ENCODE measurements around the gene OCIAD1.
"Not testable (repeated sequence)": the region's sequence is repeated elsewhere in the genome, so short reads cannot be mapped to it uniquely, and the experiment has no call there.

OCIAD1 gene, protein sequence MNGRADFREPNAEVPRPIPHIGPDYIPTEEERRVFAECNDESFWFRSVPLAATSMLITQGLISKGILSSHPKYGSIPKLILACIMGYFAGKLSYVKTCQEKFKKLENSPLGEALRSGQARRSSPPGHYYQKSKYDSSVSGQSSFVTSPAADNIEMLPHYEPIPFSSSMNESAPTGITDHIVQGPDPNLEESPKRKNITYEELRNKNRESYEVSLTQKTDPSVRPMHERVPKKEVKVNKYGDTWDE

DNA sequence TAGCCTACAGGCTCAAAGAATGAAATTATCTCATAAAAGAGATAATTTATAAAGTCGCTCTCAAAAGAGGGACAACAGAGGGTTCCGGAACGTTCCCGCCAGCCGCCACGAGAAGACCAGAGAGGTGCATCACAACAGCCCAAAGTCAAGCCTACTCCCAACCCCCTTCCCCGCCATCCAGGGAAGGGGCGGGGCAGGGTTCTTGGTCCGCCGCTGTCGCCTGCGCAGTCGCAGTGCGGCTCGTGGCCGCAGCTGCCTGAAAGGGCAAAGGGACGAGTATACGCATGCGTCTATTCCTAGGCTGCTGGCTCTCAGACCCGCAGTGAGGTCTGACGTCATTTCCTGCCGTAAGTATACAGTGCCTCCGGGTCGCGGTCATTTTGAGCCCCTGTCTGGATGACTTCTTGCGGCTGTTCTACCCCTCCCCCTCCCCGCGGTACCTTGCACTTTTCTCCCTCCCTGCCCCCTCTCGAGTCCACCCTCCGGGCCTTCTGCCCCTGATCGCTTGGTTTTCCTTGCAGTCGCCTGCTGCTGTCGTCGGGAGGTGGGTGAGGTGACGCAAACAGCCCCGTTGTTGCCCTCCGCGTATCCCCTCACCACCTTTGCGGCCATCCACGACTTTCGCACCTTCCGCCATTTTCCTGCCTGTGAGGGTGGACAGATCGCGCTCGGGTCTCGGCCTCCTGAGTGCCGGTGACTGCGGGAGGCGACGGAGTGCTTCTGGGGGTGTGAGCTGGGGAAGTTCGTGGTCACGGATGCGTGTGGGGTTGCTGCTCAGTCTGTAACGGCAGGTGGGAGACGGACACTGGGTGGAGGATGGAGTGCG is at the start of gene OCIAD1:
TSS of gene OCIAD1 (plus strand) at position 383 of the 826 bp plus-strand sequence. CDS start 1,537 bp downstream, outside the sequence.
- peak; percentile 95 for DNase-seq (ENCODE audit: low read depth, low spot score)

DNA sequence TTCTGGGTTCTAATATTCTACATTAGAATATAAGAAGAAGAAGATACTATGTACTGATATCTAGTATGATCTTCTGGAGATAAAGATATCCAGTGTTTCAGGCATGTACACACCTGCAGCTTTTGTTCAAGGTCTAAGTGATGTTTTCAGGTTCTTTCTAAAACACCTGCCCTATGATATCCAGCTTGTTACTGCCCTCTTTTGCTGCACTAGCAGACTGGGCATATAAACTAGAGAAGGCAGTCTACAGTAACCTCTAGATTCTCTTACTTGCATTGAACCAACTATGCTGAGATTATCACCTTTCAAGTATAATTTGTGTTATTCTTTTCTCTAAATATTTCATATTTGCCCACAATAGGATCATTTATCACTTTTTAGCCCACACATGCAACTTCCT is 48.9 kb upstream of the OCIAD1 start:
- DNase-seq (ENCODE audit: low read depth, low spot score): no peak

DNA sequence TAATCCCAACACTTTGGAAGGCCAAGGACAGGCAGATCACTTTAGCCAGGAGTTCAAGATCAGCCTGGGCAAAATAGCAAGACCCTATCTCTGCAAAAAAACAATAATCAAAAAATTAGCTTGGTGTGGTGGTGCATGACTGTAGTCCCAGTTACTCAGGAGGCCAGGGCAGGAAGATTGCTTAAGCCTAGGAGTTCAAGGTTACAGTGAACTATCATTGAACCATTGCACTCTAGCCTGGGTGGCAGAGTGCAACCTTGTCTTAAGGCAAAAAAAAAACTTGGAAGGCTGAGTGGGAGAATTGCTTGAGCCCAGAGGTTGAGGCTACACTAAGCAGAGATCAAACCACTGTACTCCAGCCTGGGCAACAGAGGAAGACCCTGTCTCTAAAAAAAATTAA is 45.6 kb upstream of the OCIAD1 start:
- DNase-seq (ENCODE audit: low read depth, low spot score): no peak

DNA sequence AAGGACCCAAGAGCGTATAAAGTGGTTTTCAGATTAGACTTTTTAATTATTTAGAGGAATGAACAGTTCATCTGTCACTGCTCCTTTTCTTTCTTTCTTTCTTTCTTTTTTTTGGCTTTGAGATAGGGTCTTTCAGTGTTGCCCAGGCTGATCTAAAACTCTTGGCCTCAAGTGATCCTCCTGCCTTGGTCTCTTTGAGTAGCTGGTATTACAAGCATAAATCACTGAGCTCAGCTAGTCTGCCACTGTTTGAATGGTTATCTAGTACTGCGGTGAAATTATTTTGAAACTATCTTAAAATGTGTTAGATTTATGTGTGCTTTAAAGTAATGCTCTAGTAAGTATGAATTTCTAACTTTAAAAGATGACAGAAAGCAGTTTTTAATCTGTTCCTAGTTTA is 44.3 kb upstream of the OCIAD1 start:
- DNase-seq (ENCODE audit: low read depth, low spot score): no peak

DNA sequence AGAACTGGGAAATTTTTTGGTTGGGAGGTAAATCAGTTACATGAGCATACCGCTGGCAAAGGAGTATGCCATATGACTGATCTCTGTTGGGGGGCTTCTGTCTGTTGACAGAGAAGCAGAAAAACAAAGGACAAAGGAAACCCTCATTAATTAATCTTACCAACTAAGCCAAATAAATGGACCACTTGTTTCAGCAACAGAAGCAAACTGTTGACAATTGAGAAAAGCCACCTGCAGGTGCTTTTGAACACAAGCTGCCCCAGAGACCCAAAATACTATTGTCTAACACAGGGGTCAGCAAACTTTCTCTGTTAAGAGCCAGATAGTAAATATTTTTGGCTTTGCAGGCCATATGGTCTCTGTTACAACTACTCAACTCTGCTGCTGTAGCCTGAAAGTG is 43.8 kb upstream of the OCIAD1 start:
- no peak for DNase-seq (ENCODE audit: low read depth, low spot score)

DNA sequence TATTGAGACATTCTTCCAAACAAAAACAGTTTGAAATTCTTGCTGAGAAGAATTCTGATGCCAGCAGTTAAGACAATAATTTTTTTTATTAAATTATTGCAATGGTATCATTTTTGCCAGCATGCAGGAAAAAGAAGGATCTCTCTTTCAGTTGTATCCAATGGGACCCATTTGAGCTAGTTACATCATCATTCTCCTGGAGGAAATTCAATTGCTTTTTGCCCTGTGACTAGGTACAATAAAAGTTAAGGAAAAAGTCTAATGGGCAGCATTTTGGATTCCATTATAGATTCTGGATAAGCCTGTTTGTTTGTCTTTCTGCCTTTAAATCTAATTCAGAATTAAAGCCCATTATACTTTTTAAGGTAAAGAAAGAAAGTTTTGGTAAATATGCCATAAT is 40.3 kb upstream of the OCIAD1 start:
- no peak for DNase-seq (ENCODE audit: low read depth, low spot score)

DNA sequence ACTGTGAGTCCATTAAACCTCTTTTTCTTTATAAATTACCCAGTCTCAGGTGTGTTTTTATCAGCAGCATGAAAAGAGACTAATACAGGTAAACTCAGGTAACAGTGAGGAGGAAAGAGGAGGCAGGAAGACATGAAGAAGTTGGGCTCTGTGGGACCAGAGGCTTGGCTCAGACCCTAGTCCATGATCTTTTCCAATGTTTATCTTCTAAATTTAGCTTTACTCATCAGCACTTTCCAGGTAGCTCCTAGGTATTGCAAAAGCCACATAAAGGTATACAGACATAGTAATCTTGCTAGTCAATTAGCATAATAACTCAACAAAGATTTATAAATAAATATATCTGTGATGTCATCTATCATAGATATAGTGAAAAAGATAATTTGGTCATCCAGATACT is 39.6 kb upstream of the OCIAD1 start:
- no peak for DNase-seq (ENCODE audit: low read depth, low spot score)

DNA sequence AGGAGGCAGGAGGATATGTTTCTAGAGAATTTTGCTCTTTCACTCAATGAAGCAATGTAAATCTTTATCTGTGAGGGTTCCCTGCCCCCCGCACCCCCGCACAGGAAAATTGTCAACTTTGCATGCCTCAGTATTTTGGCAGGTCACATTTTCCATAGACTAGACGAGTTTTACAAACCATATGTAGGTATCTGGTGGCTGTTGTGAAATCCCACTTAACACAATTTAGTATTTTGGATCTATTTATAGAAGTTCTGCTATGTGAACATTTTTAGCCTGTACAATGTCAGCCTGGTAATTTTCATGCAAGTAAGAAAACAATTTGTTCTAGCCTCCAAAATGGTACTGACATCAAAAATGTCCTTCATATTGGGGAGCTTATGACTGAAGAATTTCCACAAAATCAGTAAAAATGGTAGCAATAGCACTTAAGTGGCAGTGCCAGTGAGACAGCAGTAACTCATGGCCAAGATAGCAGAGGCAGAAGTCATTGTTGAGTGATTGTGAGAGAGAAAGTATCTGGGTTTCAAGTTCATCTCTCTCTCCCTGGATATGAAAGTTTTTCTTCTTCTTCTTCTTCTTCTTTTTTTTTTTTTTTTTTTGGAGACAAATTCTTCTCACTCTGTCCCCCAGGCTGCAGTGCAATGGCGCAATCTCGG is 38.4 kb upstream of the OCIAD1 start:
- no peak for DNase-seq (ENCODE audit: low read depth, low spot score)

DNA sequence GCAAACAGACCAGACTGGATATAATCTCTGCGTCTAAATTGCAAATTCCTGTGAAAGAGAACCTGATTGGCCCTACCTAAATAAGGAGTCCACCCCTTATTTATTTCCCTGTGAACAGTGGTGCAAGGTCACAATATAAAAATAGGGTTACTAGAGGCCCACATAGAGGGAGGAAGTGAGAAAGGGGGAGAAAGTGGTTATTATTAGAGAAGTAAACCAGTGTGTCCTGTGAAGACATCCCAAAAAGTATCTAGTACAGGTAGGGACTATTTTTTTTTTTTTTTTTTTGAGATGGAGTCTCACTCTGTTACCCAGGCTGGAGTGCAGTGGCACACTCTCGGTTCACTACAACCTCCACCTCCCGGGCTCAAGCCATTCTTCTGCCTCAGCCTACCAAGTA is 35.8 kb upstream of the OCIAD1 start:
- no peak for DNase-seq (ENCODE audit: low read depth, low spot score)

DNA sequence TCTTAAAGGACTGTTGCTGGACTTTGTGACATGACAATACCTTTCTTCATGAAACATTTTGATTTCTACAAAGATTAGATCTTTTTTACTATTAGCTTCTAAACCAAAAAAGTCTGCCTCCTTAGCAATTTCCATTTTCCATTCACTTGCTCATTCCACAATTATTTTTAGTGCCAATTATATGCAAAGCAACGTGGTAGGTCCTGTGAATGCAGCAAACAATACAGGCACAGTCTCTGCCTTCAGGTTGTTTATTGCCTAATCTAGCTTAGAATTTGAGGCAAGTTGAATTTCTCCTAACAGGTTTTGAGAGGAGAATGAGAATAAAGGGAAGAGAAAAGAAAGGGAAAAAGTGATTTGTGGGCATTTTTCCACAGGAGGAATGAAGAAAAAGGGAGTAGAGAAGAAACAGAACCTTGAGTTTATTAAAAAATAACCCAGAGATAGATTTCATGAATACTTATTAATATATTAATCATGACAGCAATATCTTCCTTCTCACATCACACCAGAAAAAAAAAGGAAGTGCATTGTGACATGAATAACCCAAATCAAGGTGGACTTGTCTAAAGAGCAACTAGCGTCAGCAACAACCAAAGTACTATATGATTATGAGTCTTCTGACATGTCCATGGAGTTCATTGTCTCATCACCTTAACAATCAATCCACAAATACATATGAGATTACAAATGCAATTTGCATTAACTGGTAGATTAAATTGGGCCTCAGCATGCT is 34.5 kb upstream of the OCIAD1 start:
- no peak for DNase-seq (ENCODE audit: low read depth, low spot score)

DNA sequence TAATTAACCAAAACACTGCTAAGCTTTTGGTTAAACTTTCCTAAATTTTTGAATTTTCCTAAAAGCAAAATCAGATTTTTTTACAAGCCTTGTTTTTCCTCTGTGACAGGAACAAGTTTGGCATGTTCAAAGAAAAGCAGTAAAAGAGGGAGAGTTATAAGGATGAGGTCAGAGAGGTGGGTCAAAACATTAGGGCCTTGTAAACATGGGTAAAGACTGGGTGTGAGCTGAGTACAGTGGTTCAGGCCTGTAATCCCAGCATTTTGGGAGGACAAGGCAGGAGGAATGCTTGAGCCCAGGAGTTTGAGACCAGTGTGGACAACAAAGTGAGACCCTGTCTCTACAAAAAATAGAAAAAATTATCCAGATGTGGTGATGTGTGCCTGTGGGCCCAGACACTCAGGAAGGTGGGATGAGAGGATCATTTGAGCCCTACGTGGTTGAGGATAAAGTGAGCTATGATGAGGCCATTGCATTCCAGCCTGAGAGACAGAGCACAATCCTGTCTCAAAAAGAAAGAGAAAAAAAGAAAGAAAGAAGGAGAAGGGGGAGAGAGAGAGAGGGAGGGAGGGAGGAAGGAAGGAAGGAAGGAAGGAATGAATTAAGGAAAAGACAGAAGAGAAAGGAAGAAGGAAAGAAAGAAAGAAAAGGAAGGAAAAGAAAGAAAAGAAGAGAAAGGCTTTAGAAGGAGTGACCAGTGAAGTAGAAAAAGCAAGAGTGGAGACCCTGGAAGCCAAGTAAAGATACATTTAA is 33.8 kb upstream of the OCIAD1 start:
- no peak for DNase-seq (ENCODE audit: low read depth, low spot score)

DNA sequence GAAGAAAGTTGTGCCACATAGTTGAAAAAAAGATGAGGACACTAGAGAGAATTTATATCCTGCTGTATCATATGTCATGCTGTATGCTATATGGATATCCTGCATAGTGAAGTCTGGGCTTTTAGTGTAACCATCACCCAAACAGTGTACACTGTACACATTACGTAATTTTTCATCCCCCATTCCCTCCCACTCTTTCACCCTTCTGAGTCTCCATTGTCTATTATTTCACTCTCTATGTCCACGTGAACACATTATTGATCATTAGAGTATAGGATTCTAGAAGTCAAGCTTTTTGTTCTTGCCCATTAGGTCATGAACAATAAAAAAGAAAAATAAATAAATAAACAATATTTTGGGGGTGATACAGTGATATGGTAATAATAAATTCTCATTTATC is 32.8 kb upstream of the OCIAD1 start:
- DNase-seq (ENCODE audit: low read depth, low spot score): no peak

DNA sequence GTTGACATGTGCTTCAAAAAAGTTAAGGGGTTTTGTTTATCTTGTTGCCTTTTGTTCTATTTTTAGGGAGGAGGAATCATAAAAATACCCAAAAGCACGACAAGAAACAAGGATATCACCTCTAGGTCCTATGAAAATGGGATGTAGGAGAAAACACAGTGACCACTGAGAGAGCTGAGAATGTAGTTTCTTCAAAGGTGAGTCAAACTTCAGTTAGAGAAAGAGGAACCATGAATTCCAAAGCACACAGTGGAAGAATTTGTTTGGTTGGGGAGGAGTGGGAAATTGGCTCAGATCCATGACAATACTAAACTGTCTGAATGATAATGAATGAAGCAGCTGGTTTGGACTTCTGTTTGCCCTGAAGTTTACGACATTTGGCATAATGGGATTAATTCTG is 31.7 kb upstream of the OCIAD1 start:
- no peak for DNase-seq (ENCODE audit: low read depth, low spot score)

DNA sequence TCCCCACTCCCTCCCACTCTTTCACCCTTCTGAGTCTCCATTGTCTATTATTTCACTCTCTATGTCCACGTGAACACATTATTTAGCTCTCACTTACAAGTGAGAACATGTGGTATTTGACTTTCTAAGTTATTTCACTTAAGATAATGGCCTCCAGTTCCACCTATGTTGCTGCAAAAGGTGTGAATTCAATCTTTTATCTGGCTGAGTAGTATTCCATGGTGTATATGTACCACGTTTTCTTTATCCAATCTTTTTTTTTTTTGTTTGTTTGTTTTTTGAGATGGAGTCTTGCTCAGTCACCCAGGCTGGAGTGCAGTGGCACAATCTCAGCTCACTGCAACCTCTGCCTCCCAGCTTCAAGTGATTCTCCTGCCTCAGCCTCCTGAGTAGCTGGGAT is 30.7 kb upstream of the OCIAD1 start:
- DNase-seq (ENCODE audit: low read depth, low spot score): not testable (repeated sequence)

DNA sequence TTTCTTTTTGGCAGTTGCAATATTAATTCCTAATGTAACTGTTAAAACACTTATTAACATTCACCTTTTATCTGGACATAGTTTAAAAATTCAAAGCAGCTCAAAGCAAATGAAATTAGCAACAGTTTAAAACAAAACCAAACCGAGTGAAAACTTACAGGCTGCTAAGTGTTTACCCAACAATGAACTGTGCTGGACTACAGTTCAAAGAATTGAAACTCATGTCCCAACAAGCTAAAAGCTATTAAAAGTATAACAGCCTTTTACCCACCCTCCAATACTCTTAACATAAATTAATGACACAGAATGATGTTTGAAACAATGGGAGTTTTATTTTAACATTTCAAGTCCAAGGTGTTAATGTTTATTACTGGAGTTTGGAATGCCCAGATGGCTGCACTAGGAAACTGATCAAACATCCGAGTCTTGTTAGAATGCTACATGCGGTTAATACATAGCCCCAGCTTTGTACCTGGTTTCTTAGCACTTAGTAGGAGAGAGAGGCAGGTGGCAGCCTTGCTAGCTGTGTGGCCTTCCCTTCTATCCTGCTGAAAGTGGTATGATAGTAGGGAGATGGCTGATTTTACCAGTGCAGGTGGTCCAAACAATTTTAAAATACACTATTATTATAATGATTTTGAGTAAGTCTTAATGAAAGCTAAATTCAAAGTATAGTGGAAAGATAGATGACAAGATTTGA is 29.7 kb upstream of the OCIAD1 start:
- DNase-seq (ENCODE audit: low read depth, low spot score): no peak

DNA sequence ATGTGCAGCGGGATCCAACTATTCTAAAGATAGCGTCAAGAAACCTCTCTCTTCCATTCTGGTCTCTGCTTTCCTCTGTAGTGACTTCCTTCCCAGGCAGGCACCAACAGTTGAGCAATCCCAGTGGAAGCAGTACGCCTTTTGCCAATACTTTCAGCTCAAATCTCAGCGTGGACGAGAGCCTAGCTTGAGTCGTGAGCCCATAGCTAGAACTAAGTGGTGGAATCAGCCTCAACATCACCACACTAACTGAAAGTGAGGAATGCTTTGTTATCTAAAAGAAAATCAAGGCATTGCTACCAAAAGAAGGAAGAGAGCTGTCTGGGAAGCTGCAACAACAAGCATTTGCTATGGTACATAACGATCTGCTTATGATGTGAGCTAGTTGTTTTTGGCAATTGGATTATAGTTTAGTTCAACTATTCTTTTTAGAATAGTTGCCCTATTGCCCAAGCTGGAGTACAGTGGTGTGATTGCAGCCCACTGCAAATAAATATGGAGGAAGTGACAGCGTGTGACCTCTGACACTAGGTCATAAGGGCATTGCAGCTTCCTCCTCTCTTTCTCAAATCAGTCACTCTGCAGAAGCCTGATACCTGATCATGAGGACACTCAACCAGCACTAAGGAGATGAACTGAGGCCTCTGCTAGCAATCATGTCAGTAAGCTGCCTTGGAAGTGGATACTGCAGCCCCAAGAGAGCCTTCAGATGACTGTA is 26.1 kb upstream of the OCIAD1 start:
- no peak for DNase-seq (ENCODE audit: low read depth, low spot score)

DNA sequence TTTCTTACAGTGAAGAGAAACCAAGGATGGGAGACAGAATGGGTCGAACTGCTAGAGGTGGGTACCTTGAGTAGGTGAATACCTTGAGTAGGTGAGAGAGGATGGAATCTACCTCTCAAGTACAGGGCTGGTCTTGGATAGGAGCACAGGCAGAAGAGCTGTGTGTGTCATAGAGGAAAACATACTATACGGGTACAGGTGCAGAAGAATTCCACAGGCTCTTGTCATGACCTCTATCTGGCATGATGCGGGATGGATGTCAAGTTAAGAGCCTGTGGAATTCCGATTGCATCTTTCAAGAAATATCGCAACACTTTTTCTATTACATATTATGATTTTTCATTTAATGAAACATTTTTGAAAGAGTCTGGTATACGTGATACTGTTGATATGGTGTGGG is 18.0 kb upstream of the OCIAD1 start:
- no peak for DNase-seq (ENCODE audit: low read depth, low spot score)

DNA sequence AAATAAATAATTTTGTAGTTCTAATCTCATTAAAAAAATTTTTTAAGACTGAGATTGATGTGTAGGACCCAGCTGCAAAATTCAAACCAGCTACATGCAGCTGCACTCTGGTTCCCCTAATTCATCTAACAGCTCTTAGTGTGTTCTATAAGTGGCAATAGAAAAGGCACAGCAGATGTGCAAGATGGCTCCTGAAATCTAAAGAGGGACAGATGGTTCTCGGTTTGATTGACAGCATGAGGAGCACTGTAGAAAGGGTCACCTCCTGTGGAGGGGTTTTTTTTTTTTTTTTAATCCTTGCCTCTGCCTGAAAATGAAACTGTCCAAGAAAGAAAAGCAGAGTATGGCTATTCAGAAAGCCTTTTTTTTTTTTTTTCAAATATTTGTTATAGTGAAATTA is 16.9 kb upstream of the OCIAD1 start:
- no peak for DNase-seq (ENCODE audit: low read depth, low spot score)

DNA sequence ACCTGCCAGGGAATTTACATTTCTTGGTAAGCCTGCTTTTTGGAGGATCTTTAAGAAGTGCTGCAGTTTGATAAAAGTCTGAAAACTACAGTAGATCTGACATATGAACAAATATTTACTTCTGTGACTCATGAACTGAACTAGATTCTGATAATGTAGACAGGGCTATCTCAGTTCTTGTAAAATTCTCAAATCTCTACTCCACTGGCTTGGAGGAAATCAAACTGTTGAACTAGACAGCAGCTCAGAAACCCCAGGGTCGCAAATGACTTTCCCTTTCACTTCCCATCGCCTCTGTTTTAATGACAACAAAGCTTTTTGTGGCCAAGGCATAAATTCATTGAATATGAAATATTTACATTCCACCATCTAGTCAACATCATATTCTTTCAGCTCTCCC is 15.4 kb upstream of the OCIAD1 start:
- no peak for DNase-seq (ENCODE audit: low read depth, low spot score)

DNA sequence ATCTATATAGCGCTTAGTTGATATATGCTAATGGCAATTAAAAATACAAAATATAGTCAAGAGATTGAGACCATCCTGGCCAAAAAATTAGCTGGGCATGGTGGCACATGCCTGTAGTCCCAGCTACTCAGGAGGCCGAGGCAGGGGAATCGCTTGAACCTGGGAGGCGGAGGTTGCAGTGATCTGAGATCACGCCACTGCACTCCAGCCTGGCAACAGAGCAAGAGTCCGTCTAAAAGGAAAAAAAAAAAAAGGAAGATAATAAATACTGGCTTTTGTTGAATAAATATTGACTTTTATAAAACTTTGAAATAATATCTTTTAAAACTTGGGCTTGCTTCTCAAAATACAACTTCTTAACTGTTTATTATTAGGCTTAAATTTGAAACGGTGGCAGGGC is 14.6 kb upstream of the OCIAD1 start:
- not testable (repeated sequence) for DNase-seq (ENCODE audit: low read depth, low spot score)
